ENCODE data around the gene SLC45A1. TPM values are rescaled to one million over a fixed set of nuclear protein-coding genes. Genes with fewer than 3 reads are reported as not detected.
A peak's percentile ranks its signal among the peaks of the same experiment; 100 is the strongest.

Gene SLC45A1
- total RNA-seq, 2 donors from 2014 or later, result 4.4 to 6.0 TPM

- Histone ChIP-seq H3K4me3 (no peak overlapping the region), H3K36me3 (peaks cover 34% of the 10 kb centered on the region), H3K27me3 (replicated peaks; ENCODE audit: insufficient read depth) (no peaks in the 10 kb centered on the region), H3K4me1 (ENCODE audit: control insufficient read depth in 1 of 2, low read depth in 2 of 2) (peaks cover 4 to 48% of the 10 kb centered on the region in 2 donors), H3K27ac (peak overlapping the region; percentile 39 to 65), H3K9me3 (no peaks in the 10 kb centered on the region)
- no peak for ATAC-seq (ENCODE audit: insufficient number of reproducible peaks, low FRiP score, low read depth)
- DNase-seq (ENCODE audit: low spot score), result no peak
- TF ChIP-seq CTCF (IDR thresholded peaks at IDR 0.05), result no peak
These were observed 34.5 kb downstream of the SLC45A1 start for GRCh38 chr1:8352471-8352845.

- Histone ChIP-seq H3K27ac (peak overlapping the region; percentile 39 to 65), H3K4me3 (no peak overlapping the region), H3K9me3 (no peaks in the 10 kb centered on the region), H3K36me3 (peaks cover 41% of the 10 kb centered on the region), H3K4me1 (ENCODE audit: control insufficient read depth in 1 of 2, low read depth in 2 of 2) (peaks cover 8 to 49% of the 10 kb centered on the region in 2 donors), H3K27me3 (replicated peaks; ENCODE audit: insufficient read depth) (no peaks in the 10 kb centered on the region)
- no peak for TF ChIP-seq CTCF (IDR thresholded peaks at IDR 0.05)
- ATAC-seq (ENCODE audit: insufficient number of reproducible peaks, low FRiP score, low read depth) (no peak), DNase-seq (ENCODE audit: low spot score) (no peak)
These were observed 35.2 kb downstream of the SLC45A1 start for GRCh38 chr1:8352886-8353785.

- peak overlapping the region in 1 of 2 donors; percentile 39 for H3K27ac ChIP-seq
These were observed 36.1 kb downstream of the SLC45A1 start for GRCh38 chr1:8354038-8354437.

GRCh38 chr1:8355439-8356255 lies 37.7 kb downstream of the SLC45A1 start:
- DNase-seq (ENCODE audit: low spot score) (no peak), ATAC-seq (ENCODE audit: insufficient number of reproducible peaks, low FRiP score, low read depth) (no peak)
- H3K36me3 ChIP-seq, result peaks cover 62% of the 10 kb centered on the region
- no peak overlapping the region for H3K4me3 ChIP-seq
- no peak for TF ChIP-seq CTCF (IDR thresholded peaks at IDR 0.05)
- no peaks in the 10 kb centered on the region for H3K9me3 ChIP-seq
- peaks cover 8 to 31% of the 10 kb centered on the region in 2 donors for H3K4me1 ChIP-seq (ENCODE audit: control insufficient read depth in 1 of 2, low read depth in 2 of 2)
- peak overlapping the region in 1 of 2 donors; percentile 43 for H3K27ac ChIP-seq
- H3K27me3 ChIP-seq (replicated peaks; ENCODE audit: insufficient read depth), result no peaks in the 10 kb centered on the region

More at GRCh38 chr1:8354038-8354437, 36.1 kb downstream of the SLC45A1 start:
- TF ChIP-seq CTCF (IDR thresholded peaks at IDR 0.05), result no peak
- DNase-seq (ENCODE audit: low spot score) (no peak), ATAC-seq (ENCODE audit: insufficient number of reproducible peaks, low FRiP score, low read depth) (no peak)
- no peak overlapping the region for H3K4me3 ChIP-seq
- H3K36me3 ChIP-seq, result peaks cover 50% of the 10 kb centered on the region
- peaks cover 8 to 41% of the 10 kb centered on the region in 2 donors for H3K4me1 ChIP-seq (ENCODE audit: control insufficient read depth in 1 of 2, low read depth in 2 of 2)
- H3K9me3 ChIP-seq, result no peaks in the 10 kb centered on the region
- H3K27me3 ChIP-seq (replicated peaks; ENCODE audit: insufficient read depth), result no peaks in the 10 kb centered on the region
